ENCODE results near the gene SCRT2.

- TF ChIP-seq, protein P1, sequence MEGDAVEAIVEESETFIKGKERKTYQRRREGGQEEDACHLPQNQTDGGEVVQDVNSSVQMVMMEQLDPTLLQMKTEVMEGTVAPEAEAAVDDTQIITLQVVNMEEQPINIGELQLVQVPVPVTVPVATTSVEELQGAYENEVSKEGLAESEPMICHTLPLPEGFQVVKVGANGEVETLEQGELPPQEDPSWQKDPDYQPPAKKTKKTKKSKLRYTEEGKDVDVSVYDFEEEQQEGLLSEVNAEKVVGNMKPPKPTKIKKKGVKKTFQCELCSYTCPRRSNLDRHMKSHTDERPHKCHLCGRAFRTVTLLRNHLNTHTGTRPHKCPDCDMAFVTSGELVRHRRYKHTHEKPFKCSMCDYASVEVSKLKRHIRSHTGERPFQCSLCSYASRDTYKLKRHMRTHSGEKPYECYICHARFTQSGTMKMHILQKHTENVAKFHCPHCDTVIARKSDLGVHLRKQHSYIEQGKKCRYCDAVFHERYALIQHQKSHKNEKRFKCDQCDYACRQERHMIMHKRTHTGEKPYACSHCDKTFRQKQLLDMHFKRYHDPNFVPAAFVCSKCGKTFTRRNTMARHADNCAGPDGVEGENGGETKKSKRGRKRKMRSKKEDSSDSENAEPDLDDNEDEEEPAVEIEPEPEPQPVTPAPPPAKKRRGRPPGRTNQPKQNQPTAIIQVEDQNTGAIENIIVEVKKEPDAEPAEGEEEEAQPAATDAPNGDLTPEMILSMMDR (IDR thresholded peaks at IDR 0.05): no peak
- TF ChIP-seq POLR2A (IDR thresholded peaks at IDR 0.05): no peak
- no peak for TF ChIP-seq EP300 (IDR thresholded peaks at IDR 0.05)
Measured at GRCh38 chr20:668050-668449, 7.6 kb downstream of the SCRT2 start.
